ENCODE measurements around the gene EVA1A. TPM values are rescaled to one million over a fixed set of nuclear protein-coding genes. Genes with fewer than 3 reads are reported as not detected.

EVA1A gene
- total RNA-seq, 2 experiments from 2014 or later: not detected

GRCh38 chr2:75498907-75499306 is 61.8 kb downstream of the EVA1A start:
- no peaks in the 10 kb centered on the region for H3K9me2 ChIP-seq (ENCODE audit: insufficient read depth, low read length)
- BruUV-seq (replicated peaks): no TSS peak

GRCh38 chr2:75497256-75497655 is 63.5 kb downstream of the EVA1A start:
- no peaks in the 10 kb centered on the region for H3K36me3 ChIP-seq (ENCODE audit: insufficient read depth, low read length)
- H4K20me1 ChIP-seq (ENCODE audit: insufficient read depth, low read length): no peaks in the 10 kb centered on the region
- H2AFZ ChIP-seq (ENCODE audit: low read length): no peak overlapping the region
- H3K9me3 ChIP-seq (ENCODE audit: low read length): no peaks in the 10 kb centered on the region
- no TSS peak for BruUV-seq (replicated peaks)
- no peak overlapping the region for H3K4me3 ChIP-seq (ENCODE audit: low read depth, low read length, poor library complexity, severe bottlenecking)
- H3K27ac ChIP-seq (ENCODE audit: low read depth, low read length, poor library complexity, severe bottlenecking): no peak overlapping the region
- POLR2A ChIA-PET: no interaction called here
- no peak overlapping the region for H3K4me2 ChIP-seq (ENCODE audit: low read length)
- CTCF ChIA-PET (ENCODE audit: unreplicated experiment): no interaction called here
- intact Hi-C loops (cut with micrococcal nuclease; ENCODE audit: unreplicated experiment): no loop called here
- TF ChIP-seq EZH2phosphoT487 (IDR thresholded peaks at IDR 0.05; ENCODE audit: borderline replicate concordance, low read depth, low read length) (no peak), CTCF (conservative IDR thresholded peaks at IDR 0.05; ENCODE audit: low read length) (no peak)
- no peaks in the 10 kb centered on the region for H3K9me2 ChIP-seq (ENCODE audit: insufficient read depth, low read length)
- no peaks in the 10 kb centered on the region for H3K4me1 ChIP-seq (ENCODE audit: insufficient read depth, low read length, poor library complexity, severe bottlenecking)
- H3K79me2 ChIP-seq (ENCODE audit: insufficient read depth, low read depth, low read length): no peaks in the 10 kb centered on the region
- no peak for DNase-seq (ENCODE audit: low spot score)

More at GRCh38 chr2:75498907-75499306, 61.8 kb downstream of the EVA1A start:
- ChIA-PET POLR2A (no interaction called here), CTCF (ENCODE audit: unreplicated experiment) (no interaction called here)
- TF ChIP-seq CTCF (conservative IDR thresholded peaks at IDR 0.05; ENCODE audit: low read length): no peak
- no peak for TF ChIP-seq EZH2phosphoT487 (IDR thresholded peaks at IDR 0.05; ENCODE audit: borderline replicate concordance, low read depth, low read length)
- Histone ChIP-seq H3K4me3 (ENCODE audit: low read depth, low read length, poor library complexity, severe bottlenecking) (no peak overlapping the region), H3K36me3 (ENCODE audit: insufficient read depth, low read length) (no peaks in the 10 kb centered on the region), H3K27ac (ENCODE audit: low read depth, low read length, poor library complexity, severe bottlenecking) (no peak overlapping the region), H3K79me2 (ENCODE audit: insufficient read depth, low read depth, low read length) (no peaks in the 10 kb centered on the region), H4K20me1 (ENCODE audit: insufficient read depth, low read length) (no peaks in the 10 kb centered on the region), H3K4me1 (ENCODE audit: insufficient read depth, low read length, poor library complexity, severe bottlenecking) (no peaks in the 10 kb centered on the region), H2AFZ (ENCODE audit: low read length) (no peak overlapping the region), H3K9me3 (ENCODE audit: low read length) (no peaks in the 10 kb centered on the region), H3K4me2 (ENCODE audit: low read length) (no peak overlapping the region)
- intact Hi-C loops (cut with micrococcal nuclease; ENCODE audit: unreplicated experiment): no loop called here
- DNase-seq (ENCODE audit: low spot score): no peak

- Histone ChIP-seq H3K4me3 (ENCODE audit: low read depth, low read length, poor library complexity, severe bottlenecking) (no peak overlapping the region), H3K27ac (ENCODE audit: low read depth, low read length, poor library complexity, severe bottlenecking) (no peak overlapping the region), H4K20me1 (ENCODE audit: insufficient read depth, low read length) (no peaks in the 10 kb centered on the region), H3K4me2 (ENCODE audit: low read length) (no peak overlapping the region), H3K36me3 (ENCODE audit: insufficient read depth, low read length) (no peaks in the 10 kb centered on the region), H3K9me3 (ENCODE audit: low read length) (no peaks in the 10 kb centered on the region), H3K4me1 (ENCODE audit: insufficient read depth, low read length, poor library complexity, severe bottlenecking) (no peaks in the 10 kb centered on the region), H3K9me2 (ENCODE audit: insufficient read depth, low read length) (no peaks in the 10 kb centered on the region), H3K79me2 (ENCODE audit: insufficient read depth, low read depth, low read length) (no peaks in the 10 kb centered on the region), H2AFZ (ENCODE audit: low read length) (no peak overlapping the region)
- no peak for DNase-seq (ENCODE audit: low spot score)
- intact Hi-C loops (cut with micrococcal nuclease; ENCODE audit: unreplicated experiment): no loop called here
- CTCF ChIA-PET (ENCODE audit: unreplicated experiment): no interaction called here
- TF ChIP-seq CTCF (conservative IDR thresholded peaks at IDR 0.05; ENCODE audit: low read length) (no peak), EZH2phosphoT487 (IDR thresholded peaks at IDR 0.05; ENCODE audit: borderline replicate concordance, low read depth, low read length) (no peak)
- no TSS peak for BruUV-seq (replicated peaks)
- POLR2A ChIA-PET: no interaction called here
Measured at GRCh38 chr2:75495862-75496261, 64.9 kb downstream of the EVA1A start.
